Muscle layer of duodenum (tissue), 2 donors: ENCODE measurements around the gene TRPM2.
"Not testable (repeated sequence)": the region's sequence is repeated elsewhere in the genome, so short reads cannot be mapped to it uniquely, and the experiment has no call there.

Experiments
- H3K27ac ChIP-seq: one replicate; pipeline ENCODE4 v1.7.0; 2013; ENCODE audit warnings: mild to moderate bottlenecking, low read length
- H3K27me3 ChIP-seq: one replicate; pipeline ENCODE4 v1.7.0; 2013; ENCODE audit warnings: low read depth, mild to moderate bottlenecking, control low read depth, low read length
- H3K36me3 ChIP-seq, 2 donors: one replicate each; pipeline ENCODE4 v1.7.0; 2013; ENCODE audit warnings: low read length in 2 of 2, control low read depth in 1 of 2, mild to moderate bottlenecking in 1 of 2; ENCODE audit not compliant: insufficient read depth in 2 of 2, control insufficient read depth in 1 of 2
- H3K4me1 ChIP-seq, 2 donors: one replicate each; pipeline ENCODE4 v1.7.0; 2013; ENCODE audit warnings: low read length in 2 of 2, mild to moderate bottlenecking in 2 of 2, control low read depth in 1 of 2, moderate library complexity in 1 of 2; ENCODE audit not compliant: insufficient read depth in 2 of 2, control insufficient read depth in 1 of 2
- H3K4me3 ChIP-seq, 2 donors: one replicate each; pipeline ENCODE4 v1.7.0; 2013; ENCODE audit warnings: low read length in 2 of 2, low read depth in 1 of 2, mild to moderate bottlenecking in 1 of 2
- H3K9me3 ChIP-seq, 2 donors: one replicate each; pipeline ENCODE4 v1.7.0; 2013; ENCODE audit warnings: low read length in 2 of 2, control low read depth in 1 of 2, mild to moderate bottlenecking in 1 of 2; ENCODE audit not compliant: control insufficient read depth in 1 of 2
- donor health status: healthy.

The TRPM2 gene

DNA sequence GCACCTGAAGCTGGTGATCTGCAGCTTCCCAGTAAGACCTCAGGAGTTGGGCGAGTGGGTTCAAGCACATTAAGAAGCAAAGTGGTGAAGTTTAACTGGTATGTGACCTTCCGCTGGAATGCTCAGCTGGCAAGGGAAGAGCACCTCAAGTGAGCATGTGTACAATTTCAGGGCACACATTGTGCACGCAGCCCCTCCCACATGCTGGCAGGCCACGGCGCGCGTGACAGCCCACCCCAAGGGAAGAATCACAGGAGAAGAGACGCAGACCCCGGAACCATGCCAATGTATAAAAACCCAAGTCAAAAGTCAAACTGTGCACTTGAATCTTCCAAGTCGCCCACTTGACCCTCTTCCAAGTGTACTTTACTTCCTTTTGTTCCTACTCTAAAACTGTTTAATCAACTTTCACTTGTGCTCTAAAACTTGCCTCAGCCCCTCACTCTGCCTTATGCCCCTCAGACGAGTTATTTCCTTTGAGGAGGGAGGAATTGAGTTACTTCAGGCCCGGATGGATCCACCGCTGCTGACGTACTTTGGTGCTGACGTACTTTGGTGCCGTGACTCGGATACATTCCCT lies 121.9 kb downstream of the TRPM2 start:
- H3K27ac ChIP-seq = no peak overlapping the region
- H3K27me3 ChIP-seq = no peaks in the 10 kb centered on the region
- H3K9me3 ChIP-seq = no peaks in the 10 kb centered on the region
- no peak overlapping the region for H3K4me3 ChIP-seq
- no peaks in the 10 kb centered on the region for H3K36me3 ChIP-seq
- peaks cover 0 to 12% of the 10 kb centered on the region in 2 donors for H3K4me1 ChIP-seq

DNA sequence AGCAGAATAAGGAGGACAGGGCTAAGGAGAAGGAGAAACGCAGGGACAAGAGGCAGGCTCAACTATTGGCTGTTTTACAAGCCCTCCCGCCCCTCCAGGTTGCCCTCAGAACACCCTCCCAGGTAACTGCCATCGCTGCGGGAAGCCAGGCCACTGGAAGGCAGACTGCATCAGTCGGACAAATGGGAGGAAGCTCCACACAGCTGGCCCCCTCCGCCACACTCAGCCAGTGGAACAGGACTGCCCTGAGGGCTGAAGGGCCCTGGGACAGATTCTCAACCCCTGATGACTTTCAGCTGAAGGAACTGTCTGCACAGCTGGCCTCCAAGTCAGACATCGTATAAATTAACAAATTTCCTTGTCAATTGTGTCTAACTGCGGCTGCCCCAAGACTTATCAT lies 123.7 kb downstream of the TRPM2 start:
- peaks cover 0 to 12% of the 10 kb centered on the region in 2 donors for H3K4me1 ChIP-seq
- no peaks in the 10 kb centered on the region for H3K9me3 ChIP-seq
- no peaks in the 10 kb centered on the region for H3K36me3 ChIP-seq
- H3K4me3 ChIP-seq = no peak overlapping the region
- H3K27me3 ChIP-seq = no peaks in the 10 kb centered on the region
- H3K27ac ChIP-seq = no peak overlapping the region

GRCh38 chr21:44477712-44478111 lies 124.3 kb downstream of the TRPM2 start:
- no peak overlapping the region for H3K27ac ChIP-seq
- no peaks in the 10 kb centered on the region for H3K36me3 ChIP-seq
- H3K4me1 ChIP-seq = peaks cover 0 to 12% of the 10 kb centered on the region in 2 donors
- H3K4me3 ChIP-seq = no peak overlapping the region
- no peaks in the 10 kb centered on the region for H3K9me3 ChIP-seq
- no peaks in the 10 kb centered on the region for H3K27me3 ChIP-seq

- H3K4me3 ChIP-seq = no peak overlapping the region
- no peak overlapping the region for H3K27ac ChIP-seq
- H3K9me3 ChIP-seq = no peaks in the 10 kb centered on the region
- H3K27me3 ChIP-seq = no peaks in the 10 kb centered on the region
- peaks cover 0 to 12% of the 10 kb centered on the region in 2 donors for H3K4me1 ChIP-seq
- no peaks in the 10 kb centered on the region for H3K36me3 ChIP-seq
These were observed 124.8 kb downstream of the TRPM2 start for GRCh38 chr21:44478124-44478800.

- no peaks in the 10 kb centered on the region for H3K36me3 ChIP-seq
- H3K4me3 ChIP-seq = no peak overlapping the region
- peaks cover 0 to 12% of the 10 kb centered on the region in 2 donors for H3K4me1 ChIP-seq
- no peaks in the 10 kb centered on the region for H3K9me3 ChIP-seq
- no peaks in the 10 kb centered on the region for H3K27me3 ChIP-seq
- H3K27ac ChIP-seq = no peak overlapping the region
These were observed 125.4 kb downstream of the TRPM2 start for GRCh38 chr21:44478801-44479167.

DNA sequence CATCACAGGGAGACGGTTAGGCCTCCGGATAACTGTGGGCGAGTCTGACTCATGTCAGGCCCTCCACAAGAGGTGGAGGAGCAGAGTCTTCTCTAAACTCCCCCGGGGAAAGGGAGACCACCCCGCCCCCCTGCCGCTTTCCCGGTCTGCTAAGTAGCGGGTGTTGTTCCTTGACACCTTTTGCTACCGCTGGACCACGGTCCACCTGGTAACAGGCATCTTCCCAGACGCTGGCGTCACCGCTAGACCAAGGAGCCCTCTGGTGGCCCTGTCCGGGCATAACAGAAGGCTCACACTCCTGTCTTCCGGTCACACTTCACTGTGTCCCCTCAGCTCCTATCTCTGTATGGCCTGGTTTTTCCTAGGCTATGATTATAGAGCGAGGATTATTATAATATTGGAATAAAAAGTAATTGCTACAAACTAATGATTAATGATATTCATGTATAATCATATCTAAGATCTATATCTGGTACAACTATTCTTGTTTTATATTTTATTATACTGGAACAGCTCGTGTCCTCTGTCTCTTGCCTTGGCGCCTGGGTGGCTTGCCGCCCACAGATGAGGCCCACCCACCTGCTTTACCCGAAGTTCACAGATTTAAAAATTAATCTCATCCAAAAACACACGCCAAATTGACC lies 126.3 kb downstream of the TRPM2 start:
- H3K4me3 ChIP-seq, H3K27ac ChIP-seq, H3K9me3 ChIP-seq, H3K27me3 ChIP-seq, H3K36me3 ChIP-seq: not testable (repeated sequence)
- H3K4me1 ChIP-seq = peaks cover 0 to 12% of the 10 kb centered on the region in 2 donors

DNA sequence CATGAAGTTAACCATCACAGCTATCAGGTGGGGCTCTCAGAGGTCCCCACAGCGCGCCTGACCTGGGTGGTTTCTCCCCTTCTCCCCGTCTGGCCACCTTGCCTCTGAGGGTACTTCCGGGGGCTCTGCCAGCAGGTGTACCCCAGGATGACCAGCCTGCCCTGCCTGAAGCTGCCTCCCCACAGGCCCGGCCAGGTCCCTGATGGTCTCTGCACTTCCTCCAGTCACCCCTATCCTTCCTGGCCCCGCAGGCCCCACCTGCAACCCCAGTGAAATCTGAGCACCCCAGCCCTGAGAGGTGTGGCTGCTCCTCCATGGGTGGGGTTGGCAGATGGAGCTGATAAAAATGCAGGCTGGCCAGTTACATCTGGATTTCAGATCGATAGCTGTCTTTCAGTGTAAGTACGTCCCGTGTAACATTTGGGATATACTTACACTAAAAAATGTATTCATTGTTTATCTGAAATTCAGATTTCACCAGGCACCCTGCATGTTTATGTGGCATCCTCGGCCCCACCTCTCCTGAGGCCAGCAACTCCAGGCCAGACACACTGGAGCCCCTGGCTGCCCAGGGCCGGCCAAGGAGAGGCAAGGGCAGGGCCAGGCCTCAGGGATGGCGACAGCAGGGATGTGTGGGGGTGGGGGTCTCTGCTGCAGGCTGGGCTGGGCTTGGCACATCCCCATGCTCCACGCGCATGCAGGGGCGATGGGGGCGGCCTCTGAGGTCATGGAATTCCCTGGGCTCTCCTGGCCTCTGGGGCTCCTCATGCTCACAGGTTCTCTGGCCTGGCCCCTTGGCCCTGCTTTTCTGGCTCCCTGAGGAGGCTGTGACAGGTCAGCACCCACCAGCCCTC lies 127.0 kb downstream of the TRPM2 start:
- Histone ChIP-seq H3K9me3 (no peaks in the 10 kb centered on the region), H3K4me1 (peaks cover 0 to 12% of the 10 kb centered on the region in 2 donors), H3K27ac (no peak overlapping the region), H3K4me3 (no peak overlapping the region), H3K27me3 (no peaks in the 10 kb centered on the region), H3K36me3 (no peaks in the 10 kb centered on the region)

- Histone ChIP-seq H3K9me3 (no peaks in the 10 kb centered on the region), H3K27me3 (no peaks in the 10 kb centered on the region), H3K36me3 (no peaks in the 10 kb centered on the region), H3K4me3 (no peak overlapping the region), H3K4me1 (peaks cover 0 to 9% of the 10 kb centered on the region in 2 donors), H3K27ac (no peak overlapping the region)
These were observed 129.3 kb downstream of the TRPM2 start for GRCh38 chr21:44482581-44483287.

- H3K36me3 ChIP-seq = no peaks in the 10 kb centered on the region
These were observed 130.1 kb downstream of the TRPM2 start for GRCh38 chr21:44483288-44484237.

More at GRCh38 chr21:44483288-44484237, 130.1 kb downstream of the TRPM2 start:
- no peaks in the 10 kb centered on the region for H3K9me3 ChIP-seq
- no peak overlapping the region for H3K4me3 ChIP-seq
- H3K27me3 ChIP-seq = no peaks in the 10 kb centered on the region
- H3K27ac ChIP-seq = no peak overlapping the region
- H3K4me1 ChIP-seq = peaks cover 0 to 4% of the 10 kb centered on the region in 2 donors
